GM19372 (cell line): ENCODE data around the gene VGLL1.

Source experiments
- ATAC-seq: cut with Tn5 transposase; IDR thresholded peaks from one replicate; pipeline ENCODE4 v1.9.1; 2021; ENCODE audit warnings: mild to moderate bottlenecking, low read depth, moderate library complexity; ENCODE audit not compliant: unreplicated experiment

The VGLL1 gene

GRCh38 chrX:136549226-136549625, 17.2 kb downstream of the VGLL1 start:
- ATAC-seq: no peak

DNA sequence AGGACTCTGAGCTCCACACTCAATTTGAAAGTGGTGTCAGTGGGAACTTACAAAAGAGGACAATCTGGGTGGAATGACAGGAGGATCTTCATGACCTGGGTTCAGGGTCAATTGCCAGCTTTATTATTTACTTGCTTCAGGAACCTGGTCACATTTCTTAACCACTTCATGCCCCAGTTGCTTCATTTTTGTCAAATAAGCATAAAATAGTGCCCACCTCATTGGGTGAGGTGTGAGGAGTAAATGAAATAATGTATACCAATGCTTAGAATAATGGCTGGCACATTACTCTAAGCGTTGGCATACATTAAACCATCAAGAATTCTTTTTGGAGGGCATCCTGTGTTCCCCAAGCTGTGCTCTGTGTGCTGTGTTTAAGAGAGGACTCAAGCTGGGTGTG, 19.4 kb downstream of the VGLL1 start:
- ATAC-seq: no peak

- no peak for ATAC-seq
Measured at GRCh38 chrX:136555694-136556093, 23.7 kb downstream of the VGLL1 start.

DNA sequence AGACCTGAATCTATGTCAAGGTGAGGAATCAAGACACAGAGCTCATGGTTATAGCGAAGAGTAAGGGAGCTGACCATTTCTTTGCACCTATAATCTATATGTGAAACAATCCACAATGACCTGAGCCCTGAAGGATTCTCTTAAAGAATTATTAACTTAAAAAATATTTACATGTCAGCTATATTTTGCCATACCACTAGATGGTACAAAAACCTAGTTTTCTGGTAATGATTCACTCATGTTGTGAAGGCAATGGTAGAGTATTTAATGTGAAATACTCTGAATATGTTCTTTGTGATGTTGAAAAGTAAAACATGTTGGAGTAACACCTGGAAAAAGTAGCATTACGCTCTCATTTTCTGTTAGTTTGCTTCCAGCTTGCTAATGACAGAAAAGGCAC, 40.0 kb downstream of the VGLL1 start:
- ATAC-seq: no peak

DNA sequence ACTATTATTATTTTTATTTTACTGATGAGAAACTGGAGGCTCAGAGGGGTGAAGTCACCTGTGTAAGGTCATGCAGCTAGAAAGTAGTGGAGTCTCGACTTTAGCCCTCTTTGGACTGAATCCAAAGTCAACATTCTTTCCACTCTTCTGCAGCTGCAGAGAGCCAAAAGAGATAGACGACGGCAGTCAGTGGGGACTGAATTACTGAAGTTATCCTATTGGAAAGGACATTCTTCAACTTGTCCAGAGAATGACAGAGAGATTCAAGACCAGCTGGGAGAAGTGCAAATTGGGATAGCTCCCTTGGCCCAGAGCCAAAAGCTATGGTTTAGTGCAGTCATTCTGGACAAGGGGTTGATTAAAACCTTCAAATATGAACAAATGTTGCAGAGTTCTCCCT, 42.5 kb downstream of the VGLL1 start:
- no peak for ATAC-seq

- peak; percentile 72 for ATAC-seq
Measured at GRCh38 chrX:136577552-136577951, 45.5 kb downstream of the VGLL1 start.

- no peak for ATAC-seq
Measured at GRCh38 chrX:136580316-136580715, 48.3 kb downstream of the VGLL1 start.

GRCh38 chrX:136582624-136583023, 50.6 kb downstream of the VGLL1 start:
- ATAC-seq: no peak

DNA sequence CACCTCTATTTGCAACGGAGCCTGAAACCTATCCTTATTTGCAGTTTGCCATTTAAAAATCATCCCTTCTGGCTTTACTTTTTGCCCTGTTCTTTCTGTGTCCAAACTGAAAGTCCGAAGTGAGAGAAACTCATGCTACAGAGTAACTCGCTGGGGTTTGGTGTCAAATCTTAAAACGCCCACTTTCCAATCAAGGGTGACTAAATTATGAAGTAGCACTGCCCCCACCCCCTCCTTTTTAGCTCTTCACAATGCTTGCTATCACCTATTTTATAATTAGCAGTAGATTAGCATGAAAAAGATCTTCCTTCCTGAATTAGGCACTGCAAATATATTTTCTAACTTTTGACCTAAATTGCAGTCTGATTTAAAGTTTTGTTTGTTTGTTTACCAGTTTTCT, 52.5 kb downstream of the VGLL1 start:
- ATAC-seq: peak; percentile 67

- no peak for ATAC-seq
Measured at GRCh38 chrX:136585262-136585661, 53.2 kb downstream of the VGLL1 start.

DNA sequence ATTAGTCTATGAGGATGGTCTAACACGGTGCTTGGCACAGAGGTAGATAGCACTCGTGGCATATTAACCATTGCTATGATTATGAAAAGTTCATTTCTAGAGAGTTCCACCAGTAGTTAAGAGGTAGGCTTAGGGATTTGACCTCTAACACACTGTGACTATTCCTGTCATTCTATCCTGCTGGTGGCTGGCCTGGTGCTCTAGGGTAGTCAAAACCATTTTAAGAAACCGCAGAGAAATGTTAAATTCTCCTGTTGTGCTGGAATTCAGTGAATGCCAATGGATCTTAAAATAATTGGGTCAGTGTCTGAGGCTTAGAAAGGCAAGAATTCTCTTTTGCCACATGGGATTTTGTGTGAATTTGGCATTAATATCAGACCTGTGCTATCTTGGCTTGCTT, 53.9 kb downstream of the VGLL1 start:
- no peak for ATAC-seq

GRCh38 chrX:136586386-136586785, 54.4 kb downstream of the VGLL1 start:
- no peak for ATAC-seq

- no peak for ATAC-seq
Measured at GRCh38 chrX:136587532-136587931, 55.5 kb downstream of the VGLL1 start.

- no peak for ATAC-seq
Measured at GRCh38 chrX:136588036-136588435, 56.0 kb downstream of the VGLL1 start.

DNA sequence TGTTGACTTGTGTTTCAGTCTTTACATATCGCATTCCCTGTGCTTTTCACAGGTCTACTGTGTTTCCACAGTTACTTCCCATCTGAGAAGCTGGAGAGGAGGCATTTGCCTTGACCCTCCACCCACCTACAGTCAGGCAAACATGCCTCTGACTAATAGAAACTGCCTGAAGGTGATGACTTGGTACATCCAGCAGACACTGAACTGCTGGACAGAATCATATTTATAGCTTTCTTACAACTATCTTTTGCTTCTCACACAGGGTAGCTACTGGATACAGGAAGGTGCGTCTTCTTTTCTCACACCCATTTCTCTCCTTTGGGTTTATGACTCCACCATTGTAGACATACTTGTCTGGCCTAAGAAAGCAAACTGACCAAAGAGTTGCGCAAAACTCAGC, 58.0 kb downstream of the VGLL1 start:
- ATAC-seq: no peak

DNA sequence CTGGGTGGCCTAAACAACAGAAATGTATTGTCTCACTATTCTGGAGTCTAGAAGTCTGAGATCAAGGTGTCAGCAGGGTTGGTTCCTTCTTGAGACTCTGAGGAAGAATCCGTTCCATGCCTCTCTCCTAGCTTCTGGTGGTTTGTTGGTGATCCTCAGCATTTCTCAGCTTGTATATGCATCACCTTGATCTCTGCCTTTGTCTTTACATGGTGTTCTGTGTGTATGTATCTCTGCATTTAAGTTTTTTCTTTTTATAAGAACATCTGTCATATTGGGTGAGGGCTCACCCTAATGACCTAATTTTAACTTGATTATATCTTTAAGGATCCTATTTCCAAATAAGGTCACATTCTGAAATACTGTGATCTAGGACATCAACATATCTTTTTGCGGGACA, 65.3 kb downstream of the VGLL1 start:
- ATAC-seq: no peak

- no peak for ATAC-seq
Measured at GRCh38 chrX:136597954-136598353, 65.9 kb downstream of the VGLL1 start.

DNA sequence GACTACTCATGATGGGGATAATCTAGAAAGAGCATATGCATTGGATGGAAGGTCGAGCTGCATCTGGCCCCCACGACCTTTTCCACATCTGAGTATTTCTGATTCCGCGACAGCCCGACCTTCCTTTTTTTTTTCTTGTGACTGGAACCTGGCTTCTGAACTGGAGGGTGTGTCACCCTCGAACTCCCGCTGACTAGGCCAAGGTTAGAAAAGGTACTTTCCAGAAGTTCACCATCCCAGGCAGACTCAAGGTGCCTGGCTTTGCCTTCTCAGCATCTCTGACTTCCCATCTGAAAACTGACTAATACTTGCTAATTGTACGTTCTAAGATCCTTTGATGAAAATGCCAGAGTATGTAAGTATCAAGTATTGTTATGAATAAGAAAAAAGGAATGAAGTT, 66.6 kb downstream of the VGLL1 start:
- no peak for ATAC-seq

DNA sequence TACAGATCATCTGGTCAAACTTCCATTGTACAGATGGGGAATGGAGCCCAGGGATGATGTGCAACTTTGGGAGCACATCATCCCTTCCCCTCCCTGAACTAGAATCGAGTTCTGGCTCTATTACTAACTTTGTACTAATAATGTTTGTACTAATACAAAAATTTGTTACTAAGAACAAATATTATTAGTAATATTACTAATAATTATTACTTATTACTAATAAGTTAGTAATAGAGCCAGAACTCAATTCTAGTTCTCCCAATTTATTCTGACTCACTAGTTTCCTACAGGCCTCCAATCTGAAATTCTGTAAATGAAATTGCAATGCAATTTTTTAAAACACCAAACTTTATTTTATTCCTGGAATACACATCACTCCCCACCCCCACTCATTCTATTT, 68.0 kb downstream of the VGLL1 start:
- no peak for ATAC-seq
